ENCODE data around the gene OVAAL.

GRCh38 chr1:180585994-180586359, 27.2 kb downstream of the OVAAL start:
- no peak for TF ChIP-seq EZH2 (IDR thresholded peaks at IDR 0.05; ENCODE audit: low read depth)
- no peak for TF ChIP-seq CTCF (conservative IDR thresholded peaks at IDR 0.05)
